K562 (cell line): ENCODE results near the gene ALDH7A1. TPM values are rescaled to one million over a fixed set of nuclear protein-coding genes. Genes with fewer than 3 reads are reported as not detected.

Experiments
- ATAC-seq: fragments of 200-7000 bp; cut with Tn5 transposase; 3 replicates; pipeline ENCODE4 v1.9.1; 2020; ENCODE audit warnings: moderate library complexity
- BruUV-seq: library from RNA; stranded (reverse); fragments of 400-500 nt; replicated peaks from 2 replicates; lab custom pipeline; 2021; lab: Mats Ljungman, UMichigan
- CTCF ChIA-PET: fragments of 300-600 bp; formaldehyde crosslinking; extraction: SDS; loops from one replicate; lab custom pipeline; 2021; ENCODE audit warnings: low intra/inter-chr PET ratio; lab: Yijun Ruan, JAX
- POLR2A ChIA-PET: fragments of 300-600, 350-650 bp; sonication (Branson Sonifier 250); formaldehyde crosslinking; extraction: SDS; loops from one replicate; lab custom pipeline; 2021; ENCODE audit warnings: antibody characterized with exemption, inconsistent platforms; lab: Yijun Ruan, JAX
- DNase-seq, 4 experiments: peaks; one replicate each; pipeline versions ENCODE4 v3.0.0 to v3.0.0-alpha.2; 2011 to 2018; ENCODE audit warnings: low spot score in 3 of 4, mixed read lengths in 3 of 4; ENCODE audit errors: extremely low read depth in 1 of 4
- FAIRE-seq: peaks from 2 replicates; lab custom pipeline; 2011; peaks lifted over from hg19 to GRCh38; lab: Jason Lieb, UNC
- H2AFZ ChIP-seq: 2 replicates; pipeline ENCODE4 v1.6.0; 2011; ENCODE audit warnings: low read depth, low read length, control low read depth, inconsistent platforms
- H3K27ac ChIP-seq: fragments of 200-600 bp; 3 replicates; pipeline ENCODE4 v1.8.0; 2011; ENCODE audit warnings: low read depth, mild to moderate bottlenecking, control low read depth, inconsistent platforms, low read length, moderate library complexity, mixed read lengths; ENCODE audit errors: extremely low read depth
- H3K27me3 ChIP-seq, 2 experiments: fragments of 300-600 bp in 1 of 2; 2 replicates in 1 of 2; 3 replicates in 1 of 2; pipeline versions ENCODE4 v1.6.0 to v1.8.0; 2011; ENCODE audit warnings: inconsistent platforms in 2 of 2, low read length in 2 of 2, mild to moderate bottlenecking in 1 of 2, mixed read lengths in 1 of 2, moderate library complexity in 1 of 2; ENCODE audit not compliant: control insufficient read depth in 2 of 2, insufficient read depth in 2 of 2
- H3K36me3 ChIP-seq: fragments of 300-600 bp; 3 replicates; pipeline ENCODE4 v1.8.0; 2011; ENCODE audit warnings: mild to moderate bottlenecking, low read length, inconsistent platforms; ENCODE audit not compliant: control insufficient read depth, insufficient read depth
- H3K4me1 ChIP-seq, 2 experiments: fragments of 200-600 bp in 1 of 2; replicated peaks in 1 of 2; 2 replicates in 1 of 2; 3 replicates in 1 of 2; pipeline versions ENCODE4 v1.5.1 to v1.8.0; 2011; ENCODE audit warnings: inconsistent platforms in 2 of 2, low read length in 2 of 2, mild to moderate bottlenecking in 1 of 2, mixed read lengths in 1 of 2, moderate library complexity in 1 of 2; ENCODE audit not compliant: control insufficient read depth in 2 of 2, insufficient read depth in 2 of 2
- H3K4me2 ChIP-seq: 2 replicates; pipeline ENCODE4 v1.6.1; 2011; ENCODE audit warnings: low read length, control low read depth, inconsistent platforms, mixed read lengths; ENCODE audit not compliant: insufficient read depth
- H3K4me3 ChIP-seq: fragments of 200-600 bp; sonication (generic), shearing (Covaris generic); 2 replicates; pipeline ENCODE4 v1.5.1; 2016; ENCODE audit warnings: control low read depth, inconsistent platforms
- H3K79me2 ChIP-seq: fragments of 200-600 bp; 3 replicates; pipeline ENCODE4 v1.8.0; 2011; ENCODE audit warnings: low read length, inconsistent platforms; ENCODE audit not compliant: control insufficient read depth, insufficient read depth
- H3K9ac ChIP-seq, 2 experiments: 2 replicates each; pipeline versions ENCODE4 v1.6.0 to v1.6.1; 2011; ENCODE audit warnings: low read depth in 2 of 2, low read length in 2 of 2, control low read depth in 1 of 2, inconsistent platforms in 1 of 2, mild to moderate bottlenecking in 1 of 2, mixed read lengths in 1 of 2; ENCODE audit not compliant: insufficient read depth in 1 of 2
- H3K9me1 ChIP-seq: one replicate; pipeline ENCODE4 v1.6.0; 2011; ENCODE audit warnings: inconsistent platforms, mild to moderate bottlenecking, low read length, moderate library complexity; ENCODE audit not compliant: control insufficient read depth, insufficient read depth
- H3K9me3 ChIP-seq: replicated peaks from 2 replicates; pipeline ENCODE4 v1.5.1; 2011; ENCODE audit warnings: low read depth, low read length, inconsistent platforms; ENCODE audit not compliant: control insufficient read depth, insufficient read depth
- H4K20me1 ChIP-seq: replicated peaks from 2 replicates; pipeline ENCODE4 v1.6.1; 2011; ENCODE audit warnings: low read length, inconsistent platforms, mixed read lengths; ENCODE audit not compliant: control insufficient read depth, insufficient read depth
- CBX3 ChIP-seq, 2 experiments: IDR thresholded peaks; 1 replicate in 1 of 2; 2 replicates in 1 of 2; pipeline ENCODE4 v1.6.1; 2012; ENCODE audit warnings: inconsistent platforms in 2 of 2, low read length in 2 of 2, borderline replicate concordance in 1 of 2, control low read depth in 1 of 2
- PRDM10 ChIP-seq: fragments of 450-650 bp; IDR thresholded peaks from 2 replicates; pipeline ENCODE4 v1.6.1; 2018; ENCODE audit not compliant: partially characterized antibody
- RAD21 ChIP-seq, 2 experiments: fragments of 250-450 bp in 1 of 2; fragments of 450-650 bp in 1 of 2; sonication (Bioruptor Pico) in 1 of 2; formaldehyde crosslinking in 1 of 2; IDR thresholded peaks in 1 of 2; conservative IDR thresholded peaks in 1 of 2; 2 replicates each; pipeline versions ENCODE4 v1.4.0 to v1.8.0; 2020 to 2022; ENCODE audit warnings: mild to moderate bottlenecking in 2 of 2, moderate library complexity in 1 of 2
- SMARCB1 ChIP-seq: IDR thresholded peaks from 2 replicates; pipeline ENCODE4 v1.6.1; 2011; ENCODE audit warnings: improper control_type of control experiment, low read depth; ENCODE audit not compliant: insufficient read length
- TEAD4 ChIP-seq, 2 experiments: sonication (generic) in 1 of 2; formaldehyde crosslinking in 1 of 2; IDR thresholded peaks; 2 replicates each; pipeline versions ENCODE4 v1.6.1 to v1.8.0; 2012 to 2022; ENCODE audit warnings: borderline replicate concordance in 1 of 2, inconsistent platforms in 1 of 2, low read length in 1 of 2, mild to moderate bottlenecking in 1 of 2, missing genetic modification reagents in 1 of 2
- ZC3H4 ChIP-seq: sonication (generic); formaldehyde crosslinking; IDR thresholded peaks from 2 replicates; pipeline ENCODE4 v1.9.0; 2021; ENCODE audit warnings: missing genetic modification reagents, borderline replicate concordance
- ZNF764 ChIP-seq: fragments of 250-450 bp; sonication (Bioruptor Pico); IDR thresholded peaks from 2 replicates; pipeline ENCODE4 v1.4.0; 2020; ENCODE audit warnings: low read depth, mild to moderate bottlenecking, moderate library complexity
- in situ Hi-C: fragments of 300-500 bp; cut with MboI; formaldehyde crosslinking; loops from 4 replicates; pipeline ENCODE4 v1.15.0; 2018; ENCODE audit warnings: inconsistent platforms, mixed read lengths
- intact Hi-C: fragments of 100-400 bp; cut with micrococcal nuclease; formaldehyde crosslinking; loops from 2 replicates; pipeline ENCODE4 v1.14.2; 2022
- polyA plus RNA-seq, 8 experiments: library from polyadenylated mRNA; depleted of rRNA in 4 of 8; stranded (reverse) in 5 of 8; unstranded in 3 of 8; fragments of >200 nt; fragmentation: Nextera tagmentation in 2 of 8; fragmentation: Illumina TruSeq in 1 of 8; extraction: Ambion mirVana in 2 of 8; extraction: Trizol in 1 of 8; gene quantifications; 2 replicates each; pipeline versions ENCODE4 v1.2.1 to v1.2.3, GENCODE V29; 2011 to 2014; ENCODE audit warnings: inconsistent platforms in 1 of 8, missing spikeins in 1 of 8
- total RNA-seq, 7 experiments: library from RNA; depleted of rRNA in 6 of 7; stranded (reverse); fragments of >200 nt in 6 of 7; fragmentation: Illumina TruSeq in 2 of 7; extraction: Trizol in 2 of 7; gene quantifications; 2 replicates each; pipeline versions ENCODE4 v1.2.1 to v1.2.3, GENCODE V29; 2011 to 2021; ENCODE audit warnings: low replicate concordance in 1 of 7
- TF ChIP-seq, protein P1 (sequence below): sonication (generic); formaldehyde crosslinking; IDR thresholded peaks from 2 replicates; pipeline ENCODE4 v1.8.1; 2022; ENCODE audit warnings: missing genetic modification reagents
- TF ChIP-seq, protein P2 (sequence below): fragments of 450-650 bp; formaldehyde crosslinking; IDR thresholded peaks from 2 replicates; pipeline ENCODE4 v1.4.0; 2020; ENCODE audit warnings: mild to moderate bottlenecking, moderate library complexity
- TF ChIP-seq, protein P3 (sequence below), 2 experiments: fragments of 450-650 bp in 1 of 2; sonication (generic) in 1 of 2; formaldehyde crosslinking in 1 of 2; IDR thresholded peaks in 1 of 2; conservative IDR thresholded peaks in 1 of 2; 2 replicates each; pipeline versions ENCODE4 v1.6.1 to v1.8.1; 2016 to 2023; ENCODE audit warnings: mild to moderate bottlenecking in 2 of 2, moderate library complexity in 2 of 2, inconsistent platforms in 1 of 2, missing genetic modification reagents in 1 of 2

The ALDH7A1 gene
- total and polyA plus RNA-seq, 9 of the 15 experiments (the other 6 are each of a cell fraction or from before 2014, with no cell fraction given) = 0.04 to 0.49 TPM; not detected in 7

DNA sequence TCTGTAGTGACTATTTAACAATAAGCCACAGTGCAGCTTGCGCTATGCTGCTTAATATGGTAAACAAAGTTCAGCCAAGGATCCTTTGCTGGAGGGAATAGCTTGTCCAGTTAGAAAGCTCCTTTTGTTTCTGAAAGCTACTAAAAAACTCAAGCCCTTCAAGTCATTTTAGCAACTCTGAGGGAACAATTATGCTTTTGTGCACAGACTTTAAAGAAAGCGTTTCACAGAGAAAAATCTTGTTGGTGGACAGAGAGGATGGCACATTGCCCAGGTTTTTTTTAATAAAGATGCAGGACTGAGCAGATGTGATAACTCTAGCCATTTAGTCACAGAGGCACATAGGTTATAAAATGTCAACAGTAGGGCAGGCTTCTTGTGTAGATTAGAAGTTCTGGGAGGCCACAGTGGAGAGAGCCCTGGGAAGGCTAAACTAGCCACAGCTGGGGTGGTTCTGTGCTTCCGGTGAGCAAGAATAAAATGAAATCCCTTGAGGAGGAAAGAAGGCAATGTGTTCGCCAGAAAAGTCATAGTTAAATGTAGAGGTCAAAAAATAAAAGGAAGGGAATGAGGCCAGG, 63.4 kb downstream of the ALDH7A1 start (continued):
- TF ChIP-seq RAD21 (CRISPR knock-in tag; conservative IDR thresholded peaks at IDR 0.05 in 1 of 2, IDR thresholded peaks at IDR 0.05 in 1 of 2) (no peak), SMARCB1 (peak; percentile 80), ZC3H4 (CRISPR knock-in tag) (no peak), ZNF764 (CRISPR knock-in tag) (no peak)
- TF ChIP-seq, protein P1, sequence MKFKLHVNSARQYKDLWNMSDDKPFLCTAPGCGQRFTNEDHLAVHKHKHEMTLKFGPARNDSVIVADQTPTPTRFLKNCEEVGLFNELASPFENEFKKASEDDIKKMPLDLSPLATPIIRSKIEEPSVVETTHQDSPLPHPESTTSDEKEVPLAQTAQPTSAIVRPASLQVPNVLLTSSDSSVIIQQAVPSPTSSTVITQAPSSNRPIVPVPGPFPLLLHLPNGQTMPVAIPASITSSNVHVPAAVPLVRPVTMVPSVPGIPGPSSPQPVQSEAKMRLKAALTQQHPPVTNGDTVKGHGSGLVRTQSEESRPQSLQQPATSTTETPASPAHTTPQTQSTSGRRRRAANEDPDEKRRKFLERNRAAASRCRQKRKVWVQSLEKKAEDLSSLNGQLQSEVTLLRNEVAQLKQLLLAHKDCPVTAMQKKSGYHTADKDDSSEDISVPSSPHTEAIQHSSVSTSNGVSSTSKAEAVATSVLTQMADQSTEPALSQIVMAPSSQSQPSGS (CRISPR knock-in tag) = no peak

- Histone ChIP-seq H2AFZ (no peak overlapping the region), H3K79me2 (no peaks in the 10 kb centered on the region), H4K20me1 (no peaks in the 10 kb centered on the region), H3K9me1 (no peaks in the 10 kb centered on the region), H3K4me2 (no peak overlapping the region), H3K4me1 (peaks cover 11 to 15% of the 10 kb centered on the region in 2 experiments; a peak in 3 of 5 replicates), H3K9me3 (no peaks in the 10 kb centered on the region), H3K36me3 (no peaks in the 10 kb centered on the region; the same call in 2 of the 3 replicates), H3K27ac (no peak overlapping the region), H3K4me3 (no peak overlapping the region), H3K9ac (no peak overlapping the region), H3K27me3 (no peaks in the 10 kb centered on the region)
- no peak for ATAC-seq
- in situ Hi-C loops (no loop called here), intact Hi-C loops (no loop called here)
- FAIRE-seq = no peak
- CTCF ChIA-PET = no interaction called here
- no TSS peak for BruUV-seq
- DNase-seq = peak in 2 of 4 experiments; percentile 35 to 38
- POLR2A ChIA-PET = interaction anchor here (0.7 to 1.2 kb wide), 3 partner anchors 9 to 718 kb away, joined by 3 to 6 read pairs (median 3); no protein-coding TSS in a partner anchor
- TF ChIP-seq PRDM10 (peak; percentile 34), TEAD4 (IDR thresholded peaks at IDR 0.05; ENCODE audit: low read length) (peak; percentile 9; the same call in 1 of the 2 replicates), TEAD4 (CRISPR knock-in tag; IDR thresholded peaks at IDR 0.05; ENCODE audit: borderline replicate concordance) (no peak), CBX3 (IDR thresholded peaks at IDR 0.05; ENCODE audit: borderline replicate concordance in 1 of 2, low read length in 2 of 2) (0 out of 3 replicates have a peak, but pooled peaks of 1 of the 2 experiments have one; percentile 11)
- TF ChIP-seq, protein P2, sequence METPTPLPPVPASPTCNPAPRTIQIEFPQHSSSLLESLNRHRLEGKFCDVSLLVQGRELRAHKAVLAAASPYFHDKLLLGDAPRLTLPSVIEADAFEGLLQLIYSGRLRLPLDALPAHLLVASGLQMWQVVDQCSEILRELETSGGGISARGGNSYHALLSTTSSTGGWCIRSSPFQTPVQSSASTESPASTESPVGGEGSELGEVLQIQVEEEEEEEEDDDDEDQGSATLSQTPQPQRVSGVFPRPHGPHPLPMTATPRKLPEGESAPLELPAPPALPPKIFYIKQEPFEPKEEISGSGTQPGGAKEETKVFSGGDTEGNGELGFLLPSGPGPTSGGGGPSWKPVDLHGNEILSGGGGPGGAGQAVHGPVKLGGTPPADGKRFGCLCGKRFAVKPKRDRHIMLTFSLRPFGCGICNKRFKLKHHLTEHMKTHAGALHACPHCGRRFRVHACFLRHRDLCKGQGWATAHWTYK (CRISPR knock-in tag) = no peak
- TF ChIP-seq, protein P3, sequence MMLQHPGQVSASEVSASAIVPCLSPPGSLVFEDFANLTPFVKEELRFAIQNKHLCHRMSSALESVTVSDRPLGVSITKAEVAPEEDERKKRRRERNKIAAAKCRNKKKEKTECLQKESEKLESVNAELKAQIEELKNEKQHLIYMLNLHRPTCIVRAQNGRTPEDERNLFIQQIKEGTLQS (IDR thresholded peaks at IDR 0.05) = 0 out of 2 replicates have a peak, but pooled peaks have one; percentile 14
- TF ChIP-seq, protein P3 (CRISPR knock-in tag; conservative IDR thresholded peaks at IDR 0.05) = no peak
These were observed 67.1 kb downstream of the ALDH7A1 start for GRCh38 chr5:126527892-126528291.
